ENCODE data around the gene ZCCHC3.

GRCh38 chr20:278181-278580, 19.2 kb upstream of the ZCCHC3 start:
- TF ChIP-seq CTCF (IDR thresholded peaks at IDR 0.05) (no peak), POLR2A (IDR thresholded peaks at IDR 0.05) (no peak)

Measured in testis (tissue), 2 donors.